ENCODE measurements around the gene IRAK1BP1. TPM values are rescaled to one million over a fixed set of nuclear protein-coding genes. Genes with fewer than 3 reads are reported as not detected.
"Not testable (repeated sequence)": the region's sequence is repeated elsewhere in the genome, so short reads cannot be mapped to it uniquely, and the experiment has no call there.

IRAK1BP1 gene
- total RNA-seq, 1 experiment from 2014 or later: 4.3 TPM

GRCh38 chr6:78911218-78911940, 44.0 kb downstream of the IRAK1BP1 start:
- no peaks in the 10 kb centered on the region for H3K36me3 ChIP-seq (ENCODE audit: low read depth)
- H2AFZ ChIP-seq: no peak overlapping the region
- no peak overlapping the region for H3K27ac ChIP-seq
- intact Hi-C loops (cut with micrococcal nuclease; ENCODE audit: unreplicated experiment): no loop called here
- ChIA-PET POLR2A (ENCODE audit: unreplicated experiment) (no interaction called here), CTCF (no interaction called here)
- TF ChIP-seq CTCF (conservative IDR thresholded peaks at IDR 0.05) (no peak), EZH2 (IDR thresholded peaks at IDR 0.05; ENCODE audit: low read depth) (no peak)
- no peak for DNase-seq
- H3K79me2 ChIP-seq (ENCODE audit: low read depth): no peaks in the 10 kb centered on the region
- no peaks in the 10 kb centered on the region for H3K27me3 ChIP-seq (ENCODE audit: insufficient read depth, low read depth)
- H3K9me2 ChIP-seq (ENCODE audit: insufficient read depth): no peaks in the 10 kb centered on the region
- H3F3A ChIP-seq (ENCODE audit: insufficient read depth, low read depth): no peaks in the 10 kb centered on the region
- no TSS peak for BruUV-seq (replicated peaks)
- no peak overlapping the region for H3K4me2 ChIP-seq
- no peaks in the 10 kb centered on the region for H4K20me1 ChIP-seq (ENCODE audit: insufficient read depth)
- no peak overlapping the region for H3K4me3 ChIP-seq
- no peaks in the 10 kb centered on the region for H3K9me3 ChIP-seq (ENCODE audit: insufficient read depth, low read depth)
- H3K4me1 ChIP-seq (replicated peaks; ENCODE audit: insufficient read depth): no peaks in the 10 kb centered on the region

GRCh38 chr6:78916411-78916810, 49.1 kb downstream of the IRAK1BP1 start:
- Histone ChIP-seq H4K20me1 (ENCODE audit: insufficient read depth) (no peaks in the 10 kb centered on the region), H3K79me2 (ENCODE audit: low read depth) (no peaks in the 10 kb centered on the region), H3K36me3 (ENCODE audit: low read depth) (no peaks in the 10 kb centered on the region), H3K27me3 (ENCODE audit: insufficient read depth, low read depth) (no peaks in the 10 kb centered on the region), H3K4me3 (no peak overlapping the region), H2AFZ (no peak overlapping the region), H3K27ac (no peak overlapping the region), H3F3A (ENCODE audit: insufficient read depth, low read depth) (no peaks in the 10 kb centered on the region), H3K4me1 (replicated peaks; ENCODE audit: insufficient read depth) (no peaks in the 10 kb centered on the region), H3K4me2 (no peak overlapping the region), H3K9me3 (ENCODE audit: insufficient read depth, low read depth) (peaks cover 4% of the 10 kb centered on the region; the same call in 1 of the 2 replicates), H3K9me2 (ENCODE audit: insufficient read depth) (no peaks in the 10 kb centered on the region)
- no TSS peak for BruUV-seq (replicated peaks)
- intact Hi-C loops (cut with micrococcal nuclease; ENCODE audit: unreplicated experiment): no loop called here
- CTCF ChIA-PET: no interaction called here
- TF ChIP-seq EZH2 (IDR thresholded peaks at IDR 0.05; ENCODE audit: low read depth): no peak
- no peak for TF ChIP-seq CTCF (conservative IDR thresholded peaks at IDR 0.05)
- POLR2A ChIA-PET (ENCODE audit: unreplicated experiment): no interaction called here
- no peak for DNase-seq

DNA sequence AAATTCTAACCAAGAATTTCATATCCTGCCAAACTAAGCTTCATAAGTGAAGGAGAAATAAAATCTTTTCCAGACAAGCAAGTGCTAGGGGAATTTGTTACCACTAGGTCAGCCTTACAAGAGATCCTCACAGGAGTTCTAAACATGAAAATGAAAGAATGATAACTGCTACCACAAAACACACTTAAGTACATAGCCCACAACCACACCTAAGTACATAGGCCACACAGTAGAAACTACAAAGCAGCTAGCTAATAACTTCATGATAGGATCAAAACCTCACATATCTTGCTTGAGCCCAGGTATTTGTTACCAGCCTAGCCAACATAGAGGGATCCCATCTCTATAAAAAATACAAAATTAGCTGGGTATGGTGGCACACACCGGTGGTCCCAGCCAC, 50.4 kb downstream of the IRAK1BP1 start:
- Histone ChIP-seq H3K9me3 (ENCODE audit: insufficient read depth, low read depth) (peaks cover 4% of the 10 kb centered on the region; the same call in 1 of the 2 replicates), H3K4me3 (no peak overlapping the region), H3K4me2 (no peak overlapping the region), H2AFZ (no peak overlapping the region), H3K79me2 (ENCODE audit: low read depth) (no peaks in the 10 kb centered on the region), H3K27ac (no peak overlapping the region), H3K27me3 (ENCODE audit: insufficient read depth, low read depth) (no peaks in the 10 kb centered on the region), H3F3A (ENCODE audit: insufficient read depth, low read depth) (no peaks in the 10 kb centered on the region), H3K9me2 (ENCODE audit: insufficient read depth) (no peaks in the 10 kb centered on the region), H3K4me1 (replicated peaks; ENCODE audit: insufficient read depth) (no peaks in the 10 kb centered on the region), H4K20me1 (ENCODE audit: insufficient read depth) (no peaks in the 10 kb centered on the region), H3K36me3 (ENCODE audit: low read depth) (no peaks in the 10 kb centered on the region)
- POLR2A ChIA-PET (ENCODE audit: unreplicated experiment): no interaction called here
- intact Hi-C loops (cut with micrococcal nuclease; ENCODE audit: unreplicated experiment): no loop called here
- TF ChIP-seq CTCF (conservative IDR thresholded peaks at IDR 0.05): no peak
- no peak for TF ChIP-seq EZH2 (IDR thresholded peaks at IDR 0.05; ENCODE audit: low read depth)
- no TSS peak for BruUV-seq (replicated peaks)
- DNase-seq: no peak
- CTCF ChIA-PET: no interaction called here

- H4K20me1 ChIP-seq (ENCODE audit: insufficient read depth); H3K4me1 ChIP-seq (replicated peaks; ENCODE audit: insufficient read depth); H3K36me3 ChIP-seq (ENCODE audit: low read depth); CTCF ChIA-PET; BruUV-seq (replicated peaks); H3K4me2 ChIP-seq; intact Hi-C loops (cut with micrococcal nuclease; ENCODE audit: unreplicated experiment); H3K27ac ChIP-seq; H3K4me3 ChIP-seq; DNase-seq; POLR2A ChIA-PET (ENCODE audit: unreplicated experiment); H3K9me2 ChIP-seq (ENCODE audit: insufficient read depth); H3K9me3 ChIP-seq (ENCODE audit: insufficient read depth, low read depth); H3F3A ChIP-seq (ENCODE audit: insufficient read depth, low read depth); H3K27me3 ChIP-seq (ENCODE audit: insufficient read depth, low read depth); H2AFZ ChIP-seq; H3K79me2 ChIP-seq (ENCODE audit: low read depth): not testable (repeated sequence)
Observed at GRCh38 chr6:78921168-78921567, 53.8 kb downstream of the IRAK1BP1 start.

Measured in PC-9 (cell line).